ENCODE data around the gene SMYD3.

SMYD3 gene

DNA sequence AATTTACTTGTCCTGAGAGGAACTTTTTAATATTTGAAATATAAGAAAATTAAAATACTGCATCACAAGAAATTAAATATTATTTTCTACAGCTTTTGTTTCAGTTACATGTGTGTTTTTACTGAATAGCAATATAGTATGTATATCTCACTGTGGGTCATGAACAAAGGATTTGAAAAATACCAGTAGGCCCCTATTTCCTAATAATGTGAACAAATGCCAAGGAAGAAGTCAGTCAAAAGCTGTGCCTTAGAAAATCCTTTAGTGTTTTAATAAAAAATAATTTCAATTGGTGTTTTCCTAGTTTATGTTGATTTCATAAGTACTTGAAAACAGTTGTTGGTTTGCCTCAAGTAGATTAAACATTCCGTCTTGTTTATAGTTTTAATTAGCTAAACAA is 46.7 kb downstream of the SMYD3 start:
- TF ChIP-seq TAF1 (IDR thresholded peaks at IDR 0.05; ENCODE audit: borderline replicate concordance, insufficient read depth, low read length) (no peak), REST (IDR thresholded peaks at IDR 0.05; ENCODE audit: insufficient read depth in 1 of 2, low read depth in 2 of 2, low read length in 2 of 2) (no peak), POLR2AphosphoS5 (IDR thresholded peaks at IDR 0.05; ENCODE audit: low read depth, low read length) (no peak), SIN3A (IDR thresholded peaks at IDR 0.05; ENCODE audit: borderline replicate concordance, insufficient read depth, low read length) (no peak), FOXP2 (optimal IDR thresholded peaks at IDR 0.05; ENCODE audit: borderline replicate concordance, extremely low read depth, extremely low read length, insufficient read depth) (no peak)

DNA sequence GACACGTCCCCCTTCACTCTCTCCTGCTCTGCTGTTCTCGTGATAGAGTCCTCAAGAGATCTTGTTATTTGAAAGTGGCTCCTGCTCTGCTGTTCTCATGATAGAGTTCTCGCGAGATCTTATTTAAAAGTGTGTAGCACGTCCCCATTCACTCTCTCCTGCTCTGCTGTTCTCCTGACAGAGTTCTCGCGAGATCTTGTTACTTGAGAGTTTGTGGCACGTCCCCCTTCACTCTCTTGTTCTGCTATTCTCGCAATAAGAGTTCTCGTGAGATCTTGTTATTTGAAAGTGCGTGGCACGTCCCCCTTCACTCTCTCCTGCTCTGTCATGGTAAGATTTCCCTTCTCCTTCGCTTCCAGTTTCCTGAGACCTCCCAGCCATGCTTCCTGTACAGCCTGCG is 47.9 kb downstream of the SMYD3 start:
- TF ChIP-seq TAF1 (IDR thresholded peaks at IDR 0.05; ENCODE audit: borderline replicate concordance, insufficient read depth, low read length): no peak
- no peak for TF ChIP-seq REST (IDR thresholded peaks at IDR 0.05; ENCODE audit: insufficient read depth in 1 of 2, low read depth in 2 of 2, low read length in 2 of 2)
- TF ChIP-seq POLR2AphosphoS5 (IDR thresholded peaks at IDR 0.05; ENCODE audit: low read depth, low read length): no peak
- TF ChIP-seq SIN3A (IDR thresholded peaks at IDR 0.05; ENCODE audit: borderline replicate concordance, insufficient read depth, low read length): no peak
- TF ChIP-seq FOXP2 (optimal IDR thresholded peaks at IDR 0.05; ENCODE audit: borderline replicate concordance, extremely low read depth, extremely low read length, insufficient read depth): no peak

DNA sequence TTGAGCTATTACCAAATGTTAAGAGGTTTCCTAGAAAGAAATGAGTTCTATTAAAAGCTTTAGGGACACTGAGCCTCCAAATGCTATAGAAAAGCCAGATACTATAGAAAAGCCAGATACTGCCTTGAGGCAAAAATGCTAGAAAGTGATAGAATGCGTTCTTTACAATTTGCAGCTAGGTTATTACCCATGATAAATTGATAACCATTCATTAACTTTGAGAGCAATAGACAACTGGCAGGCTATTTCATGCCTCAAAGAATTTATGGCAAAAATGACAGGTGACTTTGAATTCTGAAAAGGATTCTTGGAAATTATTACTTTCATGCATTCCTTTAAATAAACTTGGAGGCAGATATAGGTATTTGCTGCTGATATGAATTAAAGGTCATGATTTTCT is 51.6 kb downstream of the SMYD3 start:
- TF ChIP-seq POLR2AphosphoS5 (IDR thresholded peaks at IDR 0.05; ENCODE audit: low read depth, low read length) (no peak), TAF1 (IDR thresholded peaks at IDR 0.05; ENCODE audit: borderline replicate concordance, insufficient read depth, low read length) (no peak), REST (IDR thresholded peaks at IDR 0.05; ENCODE audit: insufficient read depth in 1 of 2, low read depth in 2 of 2, low read length in 2 of 2) (no peak), SIN3A (IDR thresholded peaks at IDR 0.05; ENCODE audit: borderline replicate concordance, insufficient read depth, low read length) (no peak), FOXP2 (optimal IDR thresholded peaks at IDR 0.05; ENCODE audit: borderline replicate concordance, extremely low read depth, extremely low read length, insufficient read depth) (no peak)

- no peak for TF ChIP-seq REST (IDR thresholded peaks at IDR 0.05; ENCODE audit: insufficient read depth in 1 of 2, low read depth in 2 of 2, low read length in 2 of 2)
- no peak for TF ChIP-seq SIN3A (IDR thresholded peaks at IDR 0.05; ENCODE audit: borderline replicate concordance, insufficient read depth, low read length)
- no peak for TF ChIP-seq POLR2AphosphoS5 (IDR thresholded peaks at IDR 0.05; ENCODE audit: low read depth, low read length)
- no peak for TF ChIP-seq TAF1 (IDR thresholded peaks at IDR 0.05; ENCODE audit: borderline replicate concordance, insufficient read depth, low read length)
- no peak for TF ChIP-seq FOXP2 (optimal IDR thresholded peaks at IDR 0.05; ENCODE audit: borderline replicate concordance, extremely low read depth, extremely low read length, insufficient read depth)
Measured at GRCh38 chr1:246454655-246455054, 52.4 kb downstream of the SMYD3 start.
